ENCODE data around the gene ELP4. TPM values are rescaled to one million over a fixed set of nuclear protein-coding genes. Genes with fewer than 3 reads are reported as not detected.

ELP4 gene
- total and polyA plus RNA-seq, 9 of the 15 experiments (the other 6 are each of a cell fraction or from before 2014, with no cell fraction given) = 24.1 to 60.3 (median 38.7) TPM

DNA sequence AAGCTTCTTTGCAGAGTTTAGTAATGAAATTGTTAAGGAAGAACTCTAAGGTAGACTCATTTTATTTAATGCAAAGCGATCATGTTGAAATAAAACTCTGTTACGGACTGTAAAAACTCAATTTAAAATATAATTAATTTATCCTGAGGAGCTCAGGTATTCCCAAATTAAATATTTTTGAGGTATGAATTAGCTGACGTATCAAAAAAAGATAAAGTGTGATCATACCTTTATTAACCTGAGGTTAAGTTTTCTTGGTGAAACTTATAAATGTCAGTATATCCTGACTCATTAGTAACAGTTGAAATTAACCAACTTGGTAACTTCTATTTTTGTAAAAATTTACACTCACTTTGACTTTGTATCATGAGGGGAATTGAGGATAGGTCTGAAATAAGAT lies 171.2 kb downstream of the ELP4 start:
- H3K4me1 ChIP-seq (replicated peaks in 1 of 2; ENCODE audit: control insufficient read depth in 2 of 2, insufficient read depth in 2 of 2, low read length in 2 of 2) = no peaks in the 10 kb centered on the region
- no peak overlapping the region for H3K4me3 ChIP-seq
- 87% methylated on average over 3 of the region's 3 CpGs for WGBS (ENCODE audit: insufficient coverage, low coverage, missing lambda C conversion rate)
- H2AFZ ChIP-seq (ENCODE audit: low read depth, low read length) = no peak overlapping the region
- ATAC-seq (no peak), FAIRE-seq (no peak), DNase-seq (ENCODE audit: extremely low read depth in 1 of 4, low spot score in 3 of 4) (no peak)
- no peaks in the 10 kb centered on the region for H3K9me3 ChIP-seq (replicated peaks; ENCODE audit: control insufficient read depth, insufficient read depth, low read depth, low read length)
- H4K20me1 ChIP-seq (replicated peaks; ENCODE audit: control insufficient read depth, insufficient read depth, low read length) = no peaks in the 10 kb centered on the region
- no peaks in the 10 kb centered on the region for H3K79me2 ChIP-seq (ENCODE audit: control insufficient read depth, insufficient read depth, low read length)
- BruUV-seq (replicated peaks) = no TSS peak
- H3K27ac ChIP-seq (ENCODE audit: extremely low read depth, low read depth, low read length) = no peak overlapping the region
- no peaks in the 10 kb centered on the region for H3K27me3 ChIP-seq (ENCODE audit: control insufficient read depth in 2 of 2, insufficient read depth in 2 of 2, low read length in 2 of 2)
- no peaks in the 10 kb centered on the region for H3K9me1 ChIP-seq (ENCODE audit: control insufficient read depth, insufficient read depth, low read length)
- ChIA-PET CTCF (ENCODE audit: low intra/inter-chr PET ratio) (no interaction called here), POLR2A (interaction anchor here (2.5 kb wide), 1 partner anchor 11 kb away, joined by 7 read pairs; no protein-coding TSS in a partner anchor)
- H3K4me2 ChIP-seq (ENCODE audit: insufficient read depth, low read length) = no peak overlapping the region
- in situ Hi-C loops (cut with MboI) = no loop called here
- 0 out of 2 replicates have a peak, but pooled peaks have one; percentile 14 for TF ChIP-seq MAFG (tag; conservative IDR thresholded peaks at IDR 0.05)
- TF ChIP-seq ZNF316 (IDR thresholded peaks at IDR 0.05) = peak; percentile 75
- peak; percentile 52; the same call in 1 of the 2 replicates for TF ChIP-seq MAFF (IDR thresholded peaks at IDR 0.05; ENCODE audit: low read length)
- TF ChIP-seq, protein P1, sequence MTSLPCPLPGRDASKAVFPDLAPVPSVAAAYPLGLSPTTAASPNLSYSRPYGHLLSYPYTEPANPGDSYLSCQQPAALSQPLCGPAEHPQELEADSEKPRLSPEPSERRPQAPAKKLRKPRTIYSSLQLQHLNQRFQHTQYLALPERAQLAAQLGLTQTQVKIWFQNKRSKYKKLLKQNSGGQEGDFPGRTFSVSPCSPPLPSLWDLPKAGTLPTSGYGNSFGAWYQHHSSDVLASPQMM (CRISPR knock-in tag; IDR thresholded peaks at IDR 0.05) = no peak
- TF ChIP-seq C11orf30 (IDR thresholded peaks at IDR 0.05; ENCODE audit: low read depth) = peak; percentile 58
- no peak for TF ChIP-seq PYGO2 (tag; IDR thresholded peaks at IDR 0.05)
- intact Hi-C loops (cut with micrococcal nuclease) = no loop called here
- no peaks in the 10 kb centered on the region for H3K36me3 ChIP-seq (ENCODE audit: control insufficient read depth, insufficient read depth, low read length)
- no peak overlapping the region for H3K9ac ChIP-seq (ENCODE audit: insufficient read depth in 1 of 2, low read depth in 2 of 2, low read length in 2 of 2)

DNA sequence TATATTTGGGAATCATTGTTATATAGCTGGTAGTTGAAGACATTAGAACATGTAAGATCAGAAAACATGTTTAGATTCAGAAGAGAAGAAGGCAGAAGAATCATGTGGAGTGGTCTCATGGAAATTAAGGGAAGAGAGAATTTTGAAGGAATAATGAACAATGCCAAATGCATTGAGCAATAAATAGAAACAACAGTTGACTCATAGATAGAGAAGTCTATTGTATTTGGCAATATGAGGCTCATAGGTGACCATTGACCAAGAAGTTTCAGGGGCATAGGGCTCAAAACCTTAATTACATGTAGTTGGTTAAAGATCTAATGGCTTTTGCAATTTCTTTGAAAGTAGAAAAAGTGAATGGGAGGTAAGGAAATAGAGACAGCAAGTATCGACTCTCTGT lies 177.7 kb downstream of the ELP4 start:
- no peak overlapping the region for H3K4me2 ChIP-seq (ENCODE audit: insufficient read depth, low read length)
- no peak overlapping the region for H2AFZ ChIP-seq (ENCODE audit: low read depth, low read length)
- in situ Hi-C loops (cut with MboI) (no loop called here), intact Hi-C loops (cut with micrococcal nuclease) (no loop called here)
- POLR2A ChIA-PET = no interaction called here
- H3K27ac ChIP-seq (ENCODE audit: extremely low read depth, low read depth, low read length) = no peak overlapping the region
- DNase-seq (ENCODE audit: extremely low read depth in 1 of 4, low spot score in 3 of 4) = no peak
- CTCF ChIA-PET (ENCODE audit: low intra/inter-chr PET ratio) = no interaction called here
- ATAC-seq = no peak
- no peaks in the 10 kb centered on the region for H3K9me3 ChIP-seq (replicated peaks; ENCODE audit: control insufficient read depth, insufficient read depth, low read depth, low read length)
- BruUV-seq (replicated peaks) = no TSS peak
- H3K9me1 ChIP-seq (ENCODE audit: control insufficient read depth, insufficient read depth, low read length) = no peaks in the 10 kb centered on the region
- H3K27me3 ChIP-seq (ENCODE audit: control insufficient read depth in 2 of 2, insufficient read depth in 2 of 2, low read length in 2 of 2) = no peaks in the 10 kb centered on the region
- no peak overlapping the region for H3K9ac ChIP-seq (ENCODE audit: insufficient read depth in 1 of 2, low read depth in 2 of 2, low read length in 2 of 2)
- no peak for FAIRE-seq
- TF ChIP-seq SIN3B (IDR thresholded peaks at IDR 0.05; ENCODE audit: low read depth) (no peak), C11orf30 (IDR thresholded peaks at IDR 0.05; ENCODE audit: low read depth) (no peak), POLR3A (IDR thresholded peaks at IDR 0.05; ENCODE audit: borderline replicate concordance, extremely low read depth, insufficient read depth, insufficient read length) (no peak), TAF7 (tag; IDR thresholded peaks at IDR 0.05) (no peak), ZNF764 (CRISPR knock-in tag; IDR thresholded peaks at IDR 0.05; ENCODE audit: low read depth) (no peak), NR2C2 (CRISPR knock-in tag; IDR thresholded peaks at IDR 0.05) (no peak), NR2C2 (tag; IDR thresholded peaks at IDR 0.05) (no peak), GTF2E2 (tag; IDR thresholded peaks at IDR 0.05) (no peak), NFIC (IDR thresholded peaks at IDR 0.05) (no peak), SREBF2 (CRISPR knock-in tag; IDR thresholded peaks at IDR 0.05) (no peak), TEAD2 (tag; IDR thresholded peaks at IDR 0.05) (no peak)
- TF ChIP-seq, protein P2, sequence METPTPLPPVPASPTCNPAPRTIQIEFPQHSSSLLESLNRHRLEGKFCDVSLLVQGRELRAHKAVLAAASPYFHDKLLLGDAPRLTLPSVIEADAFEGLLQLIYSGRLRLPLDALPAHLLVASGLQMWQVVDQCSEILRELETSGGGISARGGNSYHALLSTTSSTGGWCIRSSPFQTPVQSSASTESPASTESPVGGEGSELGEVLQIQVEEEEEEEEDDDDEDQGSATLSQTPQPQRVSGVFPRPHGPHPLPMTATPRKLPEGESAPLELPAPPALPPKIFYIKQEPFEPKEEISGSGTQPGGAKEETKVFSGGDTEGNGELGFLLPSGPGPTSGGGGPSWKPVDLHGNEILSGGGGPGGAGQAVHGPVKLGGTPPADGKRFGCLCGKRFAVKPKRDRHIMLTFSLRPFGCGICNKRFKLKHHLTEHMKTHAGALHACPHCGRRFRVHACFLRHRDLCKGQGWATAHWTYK (CRISPR knock-in tag; IDR thresholded peaks at IDR 0.05) = no peak
- 20% methylated on average over 1 of the region's 1 CpG for WGBS (ENCODE audit: insufficient coverage, low coverage, missing lambda C conversion rate)
- H3K4me1 ChIP-seq (replicated peaks in 1 of 2; ENCODE audit: control insufficient read depth in 2 of 2, insufficient read depth in 2 of 2, low read length in 2 of 2) = no peaks in the 10 kb centered on the region
- H4K20me1 ChIP-seq (replicated peaks; ENCODE audit: control insufficient read depth, insufficient read depth, low read length) = no peaks in the 10 kb centered on the region; the same call in 1 of the 2 replicates
- no peak overlapping the region for H3K4me3 ChIP-seq
- no peaks in the 10 kb centered on the region for H3K36me3 ChIP-seq (ENCODE audit: control insufficient read depth, insufficient read depth, low read length)
- no peaks in the 10 kb centered on the region for H3K79me2 ChIP-seq (ENCODE audit: control insufficient read depth, insufficient read depth, low read length)

Measured in K562 (cell line).